Mucosa of descending colon (tissue), 3 donors: ENCODE measurements around the gene ATG7. TPM values are rescaled to one million over a fixed set of nuclear protein-coding genes. Genes with fewer than 3 reads are reported as not detected.
"Not testable (repeated sequence)": the region's sequence is repeated elsewhere in the genome, so short reads cannot be mapped to it uniquely, and the experiment has no call there.

ENCODE experiments used
- ATAC-seq: fragments of 200-7000 bp; cut with Tn5 transposase; one replicate; pipeline ENCODE4 v1.9.1; 2020; ENCODE audit warnings: mild to moderate bottlenecking, moderate library complexity
- DNase-seq, 3 donors: peaks; one replicate each; pipeline ENCODE4 v3.0.0-alpha.2; 2020
- H3K36me3 ChIP-seq: fragments of 200-600 bp; one replicate; pipeline ENCODE4 v1.8.0; 2021; ENCODE audit warnings: low read depth, mild to moderate bottlenecking
- H3K4me1 ChIP-seq: fragments of 200-600 bp; one replicate; pipeline ENCODE4 v1.8.0; 2021; ENCODE audit warnings: low read depth, mild to moderate bottlenecking
- H3K4me3 ChIP-seq: fragments of 200-600 bp; one replicate; pipeline ENCODE4 v1.8.0; 2021; ENCODE audit warnings: mild to moderate bottlenecking
- H3K9me3 ChIP-seq: fragments of 200-600 bp; one replicate; pipeline ENCODE4 v1.8.0; 2021; ENCODE audit warnings: mild to moderate bottlenecking
- intact Hi-C, 2 donors: fragments of 100-400 bp; cut with DNase I in 1 of 2; cut with micrococcal nuclease in 1 of 2; formaldehyde crosslinking; loops; one replicate each; pipeline versions ENCODE4 v1.11.0 to v1.11.1; 2022; cut with DNase I, micrococcal nuclease
- total RNA-seq, 3 donors: library from RNA; stranded (reverse); fragmentation: NEBNext Ultra II Directional in 2 of 3; extraction: Animal tissue kit (Norgen Biotek cat#: 25700) in 2 of 3; gene quantifications; one replicate each; pipeline versions ENCODE4 v1.2.1 to v1.2.4, GENCODE V29; 2021 to 2023
- TF ChIP-seq, protein P1 (sequence below): fragments of 200-600 bp; IDR thresholded peaks from one replicate; pipeline ENCODE4 v1.8.0; 2022; ENCODE audit warnings: antibody characterized with exemption, mild to moderate bottlenecking
- donor health status: DM: no; HTN: no; CAD: no; lungs with moderate emphysema.
- donor health status: DM: no; HTN: no; CAD: no.
- donor health status: DM: no; HTN: yes; CAD: no.

Gene ATG7
- total RNA-seq, 3 donors from 2014 or later = 40.4 to 49.6 (median 43.3) TPM

DNA sequence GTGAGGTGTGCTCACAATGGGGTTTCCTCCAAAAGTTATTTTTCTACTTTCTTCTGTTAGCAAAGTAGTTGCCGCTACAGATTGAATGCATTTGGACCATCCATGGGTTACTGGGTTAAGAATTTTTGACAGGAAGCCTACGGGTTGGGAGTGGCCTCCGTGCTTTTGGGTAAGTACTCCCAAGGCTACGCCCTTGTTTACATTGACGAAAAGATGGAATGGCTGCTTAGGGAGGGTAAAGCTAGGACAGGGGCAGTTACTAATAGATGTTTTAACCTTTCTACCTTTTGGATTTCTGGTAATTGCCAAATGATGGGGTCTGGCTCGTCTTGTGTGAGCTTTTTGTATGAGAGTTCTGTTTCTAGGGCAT lies 20.4 kb upstream of the ATG7 start:
- H3K4me3 ChIP-seq = no peak overlapping the region
- DNase-seq (no peak), ATAC-seq (peak; percentile 28)
- no peaks in the 10 kb centered on the region for H3K9me3 ChIP-seq
- intact Hi-C loops = no loop called here
- TF ChIP-seq, protein P1, sequence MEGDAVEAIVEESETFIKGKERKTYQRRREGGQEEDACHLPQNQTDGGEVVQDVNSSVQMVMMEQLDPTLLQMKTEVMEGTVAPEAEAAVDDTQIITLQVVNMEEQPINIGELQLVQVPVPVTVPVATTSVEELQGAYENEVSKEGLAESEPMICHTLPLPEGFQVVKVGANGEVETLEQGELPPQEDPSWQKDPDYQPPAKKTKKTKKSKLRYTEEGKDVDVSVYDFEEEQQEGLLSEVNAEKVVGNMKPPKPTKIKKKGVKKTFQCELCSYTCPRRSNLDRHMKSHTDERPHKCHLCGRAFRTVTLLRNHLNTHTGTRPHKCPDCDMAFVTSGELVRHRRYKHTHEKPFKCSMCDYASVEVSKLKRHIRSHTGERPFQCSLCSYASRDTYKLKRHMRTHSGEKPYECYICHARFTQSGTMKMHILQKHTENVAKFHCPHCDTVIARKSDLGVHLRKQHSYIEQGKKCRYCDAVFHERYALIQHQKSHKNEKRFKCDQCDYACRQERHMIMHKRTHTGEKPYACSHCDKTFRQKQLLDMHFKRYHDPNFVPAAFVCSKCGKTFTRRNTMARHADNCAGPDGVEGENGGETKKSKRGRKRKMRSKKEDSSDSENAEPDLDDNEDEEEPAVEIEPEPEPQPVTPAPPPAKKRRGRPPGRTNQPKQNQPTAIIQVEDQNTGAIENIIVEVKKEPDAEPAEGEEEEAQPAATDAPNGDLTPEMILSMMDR = no peak
- H3K36me3 ChIP-seq = no peaks in the 10 kb centered on the region
- H3K4me1 ChIP-seq = peaks cover 7% of the 10 kb centered on the region

- H3K36me3 ChIP-seq = no peaks in the 10 kb centered on the region
- intact Hi-C loops = no loop called here
- ATAC-seq = no peak
- no peak for DNase-seq
- TF ChIP-seq, protein P1 = no peak
- H3K9me3 ChIP-seq = no peaks in the 10 kb centered on the region
- H3K4me3 ChIP-seq = no peak overlapping the region
- peaks cover 7% of the 10 kb centered on the region for H3K4me1 ChIP-seq
These were observed 17.3 kb upstream of the ATG7 start for GRCh38 chr3:11254876-11255275.

- ATAC-seq, H3K9me3 ChIP-seq, intact Hi-C loops, H3K4me3 ChIP-seq, DNase-seq, H3K4me1 ChIP-seq, H3K36me3 ChIP-seq: not testable (repeated sequence)
These were observed 16.7 kb upstream of the ATG7 start for GRCh38 chr3:11255537-11255936.

- DNase-seq (no peak), ATAC-seq (no peak)
- Histone ChIP-seq H3K36me3 (no peaks in the 10 kb centered on the region), H3K9me3 (no peaks in the 10 kb centered on the region), H3K4me3 (no peak overlapping the region), H3K4me1 (no peaks in the 10 kb centered on the region)
- TF ChIP-seq, protein P1 = no peak
- intact Hi-C loops = no loop called here
These were observed 13.2 kb upstream of the ATG7 start for GRCh38 chr3:11258958-11259357.

- no peaks in the 10 kb centered on the region for H3K4me1 ChIP-seq
- no peaks in the 10 kb centered on the region for H3K36me3 ChIP-seq
- TF ChIP-seq, protein P1 = no peak
- no peak for ATAC-seq
- intact Hi-C loops = no loop called here
- no peak for DNase-seq
- no peak overlapping the region for H3K4me3 ChIP-seq
- H3K9me3 ChIP-seq = no peaks in the 10 kb centered on the region
These were observed 11.7 kb upstream of the ATG7 start for GRCh38 chr3:11260460-11260859.

- TF ChIP-seq, protein P1 = no peak
- ATAC-seq = no peak
- Histone ChIP-seq H3K36me3 (no peaks in the 10 kb centered on the region), H3K4me1 (peaks cover 15% of the 10 kb centered on the region), H3K9me3 (no peaks in the 10 kb centered on the region), H3K4me3 (no peak overlapping the region)
- intact Hi-C loops = no loop called here
- no peak for DNase-seq
These were observed 3.2 kb upstream of the ATG7 start for GRCh38 chr3:11269007-11269406.
